Measurements from ENCODE around the gene SMG6. TPM values are rescaled to one million over a fixed set of nuclear protein-coding genes. Genes with fewer than 3 reads are reported as not detected.

SMG6 gene
- total and polyA plus RNA-seq, 2 donors (not counting 3 experiments of a cell fraction or from before 2014, with no cell fraction given), result 40.1 to 42.2 TPM

DNA sequence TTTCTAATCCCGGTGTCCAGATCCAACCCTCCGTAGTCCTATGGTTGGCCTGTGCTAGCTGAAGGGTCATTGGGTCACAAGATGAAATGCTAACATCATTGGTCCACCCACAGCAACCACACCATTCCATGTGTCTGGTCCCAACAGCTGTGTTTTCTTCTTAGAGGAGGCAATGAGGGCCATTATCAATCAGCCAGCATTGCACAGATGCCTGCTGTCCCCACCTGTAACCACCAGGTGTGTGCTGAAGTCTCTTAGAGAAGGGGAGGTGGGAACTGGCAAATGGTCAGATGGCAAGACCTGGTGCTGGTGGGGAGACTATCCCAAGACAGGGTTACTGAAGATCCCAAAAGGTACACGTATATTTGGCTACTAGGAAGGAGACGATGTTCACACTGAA, 211.3 kb downstream of the SMG6 start:
- POLR2A ChIA-PET, result interaction anchor here (0.5 kb wide), 1 partner anchor 138 kb away, joined by 6 read pairs; no protein-coding TSS in a partner anchor
- Histone ChIP-seq H3K79me2 (ENCODE audit: control insufficient read depth, insufficient read depth, low read length) (no peaks in the 10 kb centered on the region), H4K20me1 (replicated peaks; ENCODE audit: control insufficient read depth, extremely low read depth, insufficient read depth, low read length) (no peaks in the 10 kb centered on the region), H3K4me1 (ENCODE audit: control insufficient read depth, extremely low read depth, insufficient read depth, low read length) (peaks cover 41% of the 10 kb centered on the region), H3K27me3 (ENCODE audit: control insufficient read depth in 2 of 2, insufficient read depth in 2 of 2, low read length in 2 of 2) (no peaks in the 10 kb centered on the region), H3K27ac (ENCODE audit: insufficient read depth, low read depth, low read length) (no peak overlapping the region), H2AFZ (ENCODE audit: low read depth, low read length) (no peak overlapping the region), H3K4me2 (ENCODE audit: insufficient read depth, low read length) (no peak overlapping the region), H3K9me3 (replicated peaks; ENCODE audit: control insufficient read depth, insufficient read depth, low read length) (no peaks in the 10 kb centered on the region), H3K4me3 (replicated peaks in 1 of 3; ENCODE audit: insufficient read depth in 1 of 3, low read depth in 1 of 3, low read length in 3 of 3) (no peak overlapping the region), H3K9me1 (replicated peaks; ENCODE audit: control insufficient read depth, extremely low read depth, insufficient read depth, low read length) (no peaks in the 10 kb centered on the region), H3K9ac (replicated peaks; ENCODE audit: extremely low read depth, insufficient read depth, low read length) (no peak overlapping the region), H3K36me3 (ENCODE audit: control insufficient read depth in 2 of 2, extremely low read depth in 1 of 2, insufficient read depth in 2 of 2, low read length in 2 of 2) (no peaks in the 10 kb centered on the region)
- CTCF ChIA-PET, result interaction anchor here (2.0 to 9.2 kb wide), 5 partner anchors 24 to 153 kb away, joined by 7 to 76 read pairs (median 21); partner anchors contain the start of gene HIC1
- intact Hi-C loops (cut with micrococcal nuclease), result no loop called here
- TF ChIP-seq FOS (IDR thresholded peaks at IDR 0.05; ENCODE audit: borderline replicate concordance, insufficient read depth, low read length), result no peak
- TF ChIP-seq, protein P1, sequence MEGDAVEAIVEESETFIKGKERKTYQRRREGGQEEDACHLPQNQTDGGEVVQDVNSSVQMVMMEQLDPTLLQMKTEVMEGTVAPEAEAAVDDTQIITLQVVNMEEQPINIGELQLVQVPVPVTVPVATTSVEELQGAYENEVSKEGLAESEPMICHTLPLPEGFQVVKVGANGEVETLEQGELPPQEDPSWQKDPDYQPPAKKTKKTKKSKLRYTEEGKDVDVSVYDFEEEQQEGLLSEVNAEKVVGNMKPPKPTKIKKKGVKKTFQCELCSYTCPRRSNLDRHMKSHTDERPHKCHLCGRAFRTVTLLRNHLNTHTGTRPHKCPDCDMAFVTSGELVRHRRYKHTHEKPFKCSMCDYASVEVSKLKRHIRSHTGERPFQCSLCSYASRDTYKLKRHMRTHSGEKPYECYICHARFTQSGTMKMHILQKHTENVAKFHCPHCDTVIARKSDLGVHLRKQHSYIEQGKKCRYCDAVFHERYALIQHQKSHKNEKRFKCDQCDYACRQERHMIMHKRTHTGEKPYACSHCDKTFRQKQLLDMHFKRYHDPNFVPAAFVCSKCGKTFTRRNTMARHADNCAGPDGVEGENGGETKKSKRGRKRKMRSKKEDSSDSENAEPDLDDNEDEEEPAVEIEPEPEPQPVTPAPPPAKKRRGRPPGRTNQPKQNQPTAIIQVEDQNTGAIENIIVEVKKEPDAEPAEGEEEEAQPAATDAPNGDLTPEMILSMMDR (IDR thresholded peaks at IDR 0.05; ENCODE audit: extremely low read depth in 1 of 2, insufficient read depth in 1 of 2, low read depth in 1 of 2, low read length in 2 of 2), result no peak
- no peak for TF ChIP-seq EZH2 (IDR thresholded peaks at IDR 0.05; ENCODE audit: borderline replicate concordance, low read depth, low read length, severe bottlenecking)
- no peak for TF ChIP-seq GATA2 (IDR thresholded peaks at IDR 0.05; ENCODE audit: insufficient read depth, insufficient read length, low read depth, low read length)
- TF ChIP-seq POLR2AphosphoS5 (IDR thresholded peaks at IDR 0.05; ENCODE audit: insufficient read depth, low read depth, low read length), result no peak
- TF ChIP-seq, protein P2, sequence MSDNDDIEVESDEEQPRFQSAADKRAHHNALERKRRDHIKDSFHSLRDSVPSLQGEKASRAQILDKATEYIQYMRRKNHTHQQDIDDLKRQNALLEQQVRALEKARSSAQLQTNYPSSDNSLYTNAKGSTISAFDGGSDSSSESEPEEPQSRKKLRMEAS (IDR thresholded peaks at IDR 0.05; ENCODE audit: insufficient read depth, insufficient read length), result no peak
- no peak for TF ChIP-seq JUN (IDR thresholded peaks at IDR 0.05; ENCODE audit: borderline replicate concordance, insufficient read depth, insufficient read length, low read depth)
- no peak for TF ChIP-seq MYC (IDR thresholded peaks at IDR 0.05; ENCODE audit: low read depth, low read length)
- no peak for TF ChIP-seq POLR2A (IDR thresholded peaks at IDR 0.05; ENCODE audit: low read depth, low read length)
- no peak for FAIRE-seq
- DNase-seq (ENCODE audit: low read depth, low spot score), result no peak
- no TSS peak for BruUV-seq (replicated peaks)
- dilution Hi-C loops (cut with MboI; ENCODE audit: extremely low pct_ligation_motif_present, low sequenced_read_pairs), result no loop called here
